HL-60 (cell line): ENCODE measurements around the gene AFTPH.

Source experiments
- GABPA ChIP-seq: IDR thresholded peaks from 2 replicates; pipeline ENCODE4 v1.6.1; 2012; ENCODE audit warnings: low read depth
- POLR2AphosphoS5 ChIP-seq: IDR thresholded peaks from 2 replicates; pipeline ENCODE4 v1.6.1; 2012; ENCODE audit warnings: low read depth
- TF ChIP-seq, protein P1 (sequence below): IDR thresholded peaks from one replicate; pipeline ENCODE4 v1.5.1; 2011; ENCODE audit warnings: low read length, control low read depth, inconsistent platforms; ENCODE audit not compliant: insufficient read depth

- TF ChIP-seq, protein P1, sequence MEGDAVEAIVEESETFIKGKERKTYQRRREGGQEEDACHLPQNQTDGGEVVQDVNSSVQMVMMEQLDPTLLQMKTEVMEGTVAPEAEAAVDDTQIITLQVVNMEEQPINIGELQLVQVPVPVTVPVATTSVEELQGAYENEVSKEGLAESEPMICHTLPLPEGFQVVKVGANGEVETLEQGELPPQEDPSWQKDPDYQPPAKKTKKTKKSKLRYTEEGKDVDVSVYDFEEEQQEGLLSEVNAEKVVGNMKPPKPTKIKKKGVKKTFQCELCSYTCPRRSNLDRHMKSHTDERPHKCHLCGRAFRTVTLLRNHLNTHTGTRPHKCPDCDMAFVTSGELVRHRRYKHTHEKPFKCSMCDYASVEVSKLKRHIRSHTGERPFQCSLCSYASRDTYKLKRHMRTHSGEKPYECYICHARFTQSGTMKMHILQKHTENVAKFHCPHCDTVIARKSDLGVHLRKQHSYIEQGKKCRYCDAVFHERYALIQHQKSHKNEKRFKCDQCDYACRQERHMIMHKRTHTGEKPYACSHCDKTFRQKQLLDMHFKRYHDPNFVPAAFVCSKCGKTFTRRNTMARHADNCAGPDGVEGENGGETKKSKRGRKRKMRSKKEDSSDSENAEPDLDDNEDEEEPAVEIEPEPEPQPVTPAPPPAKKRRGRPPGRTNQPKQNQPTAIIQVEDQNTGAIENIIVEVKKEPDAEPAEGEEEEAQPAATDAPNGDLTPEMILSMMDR, result no peak
- TF ChIP-seq POLR2AphosphoS5 (no peak), GABPA (no peak)
These were observed 103.0 kb downstream of the AFTPH start for GRCh38 chr2:64626963-64627760.
